SH-SY5Y (cell line): Measurements from ENCODE around the gene CMPK2.

ENCODE experiments used
- GATA2 ChIP-seq: IDR thresholded peaks from 2 replicates; pipeline ENCODE4 v1.6.1; 2011; ENCODE audit warnings: mild to moderate bottlenecking, low read depth, low read length
- GATA3 ChIP-seq: IDR thresholded peaks from 2 replicates; pipeline ENCODE4 v1.6.1; 2011; ENCODE audit warnings: low read depth, mild to moderate bottlenecking, low read length, moderate library complexity

Gene CMPK2, protein sequence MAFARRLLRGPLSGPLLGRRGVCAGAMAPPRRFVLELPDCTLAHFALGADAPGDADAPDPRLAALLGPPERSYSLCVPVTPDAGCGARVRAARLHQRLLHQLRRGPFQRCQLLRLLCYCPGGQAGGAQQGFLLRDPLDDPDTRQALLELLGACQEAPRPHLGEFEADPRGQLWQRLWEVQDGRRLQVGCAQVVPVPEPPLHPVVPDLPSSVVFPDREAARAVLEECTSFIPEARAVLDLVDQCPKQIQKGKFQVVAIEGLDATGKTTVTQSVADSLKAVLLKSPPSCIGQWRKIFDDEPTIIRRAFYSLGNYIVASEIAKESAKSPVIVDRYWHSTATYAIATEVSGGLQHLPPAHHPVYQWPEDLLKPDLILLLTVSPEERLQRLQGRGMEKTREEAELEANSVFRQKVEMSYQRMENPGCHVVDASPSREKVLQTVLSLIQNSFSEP

GRCh38 chr2:6865346-6866274 is at the start of gene CMPK2:
Gene CMPK2 (minus strand): TSS chr2:6865907. CDS start chr2:6865696, 211 bp downstream.
- TF ChIP-seq GATA2 (peak; percentile 93), GATA3 (no peak; the same call in 1 of the 2 replicates)

DNA sequence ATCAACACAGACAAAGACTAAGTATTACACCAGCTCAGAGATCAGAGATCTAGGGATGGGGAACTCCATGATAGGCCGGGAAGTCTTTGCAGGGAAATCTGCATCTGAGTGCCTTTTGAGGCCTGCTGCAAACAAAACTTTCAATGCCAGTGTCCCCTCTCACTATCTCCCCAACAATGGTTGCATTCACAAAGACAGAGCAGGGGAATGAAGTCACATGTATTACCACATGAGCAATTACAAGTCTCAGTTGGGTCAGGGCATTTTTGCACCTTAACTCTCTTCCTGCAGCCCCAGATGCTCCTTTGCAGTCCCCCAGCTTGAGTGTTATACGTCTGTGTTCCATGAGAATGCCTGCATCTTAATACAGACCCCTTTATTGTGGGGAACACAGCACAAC is 49.7 kb upstream of the CMPK2 start:
- TF ChIP-seq GATA3: no peak
- TF ChIP-seq GATA2: no peak

DNA sequence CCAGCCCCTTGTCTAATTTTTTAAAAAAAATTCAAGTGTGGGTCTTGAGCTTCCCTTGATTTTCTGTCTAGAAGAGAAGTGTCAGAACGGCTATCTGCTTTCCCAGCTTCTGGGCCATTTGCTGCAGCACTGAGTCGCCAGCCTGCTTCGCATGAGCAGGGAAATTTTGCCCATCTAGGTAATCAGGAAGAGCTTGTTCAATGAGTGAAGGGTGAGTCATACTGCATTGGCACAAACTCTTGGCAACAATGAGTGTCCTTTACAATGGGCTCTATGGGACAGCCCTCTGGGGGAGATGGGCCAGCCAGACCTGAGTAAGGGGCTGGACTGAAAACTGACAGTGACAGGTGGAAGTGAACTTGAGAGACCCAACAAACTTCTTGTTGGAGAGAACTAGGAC is 49.1 kb upstream of the CMPK2 start:
- TF ChIP-seq GATA3 (no peak), GATA2 (no peak)

- TF ChIP-seq GATA2 (no peak), GATA3 (no peak)
Measured at GRCh38 chr2:6913415-6914157, 47.9 kb upstream of the CMPK2 start.

GRCh38 chr2:6911721-6912120 is 46.0 kb upstream of the CMPK2 start:
- TF ChIP-seq GATA2: no peak
- TF ChIP-seq GATA3: no peak

- TF ChIP-seq GATA3 (no peak), GATA2 (no peak)
Measured at GRCh38 chr2:6909431-6910385, 44.0 kb upstream of the CMPK2 start.

- TF ChIP-seq GATA3 (no peak), GATA2 (no peak)
Measured at GRCh38 chr2:6908291-6908690, 42.6 kb upstream of the CMPK2 start.

GRCh38 chr2:6906165-6906741 is 40.5 kb upstream of the CMPK2 start:
- no peak for TF ChIP-seq GATA3
- no peak for TF ChIP-seq GATA2

DNA sequence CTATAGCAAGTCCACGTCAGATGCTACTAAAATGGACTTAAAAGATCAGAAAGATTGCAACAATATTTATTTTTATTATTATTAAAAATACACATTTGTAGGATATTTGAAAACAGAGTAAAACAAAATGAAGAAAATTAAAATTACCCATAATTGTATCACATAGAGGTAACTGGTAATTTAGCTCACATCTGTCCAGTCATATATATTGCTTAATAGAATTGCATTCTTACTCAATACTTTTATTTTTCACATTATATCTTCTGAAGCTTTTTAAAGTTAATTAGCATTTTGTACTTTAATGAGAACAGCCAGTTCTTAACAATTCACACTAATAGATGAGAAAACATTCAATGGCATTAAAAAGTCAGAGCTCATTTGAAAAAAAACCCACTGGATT is 40.0 kb upstream of the CMPK2 start:
- TF ChIP-seq GATA3 (no peak), GATA2 (no peak)

- TF ChIP-seq GATA3 (no peak), GATA2 (no peak)
Measured at GRCh38 chr2:6896930-6897759, 31.4 kb upstream of the CMPK2 start.

- TF ChIP-seq GATA2 (no peak), GATA3 (no peak)
Measured at GRCh38 chr2:6893876-6894482, 28.3 kb upstream of the CMPK2 start.

- TF ChIP-seq GATA3 (no peak), GATA2 (no peak)
Measured at GRCh38 chr2:6888724-6889123, 23.0 kb upstream of the CMPK2 start.
